Activated effector memory CD4-positive, alpha-beta T cell treated with anti-CD3 and anti-CD28 coated beads, Interleukin-2, amount 50 U/mL, for 16 hours (primary cell): ENCODE data around the gene CIRBP.

Experiments used
- DNase-seq: peaks from one replicate; pipeline ENCODE4 v3.0.0-alpha.2; 2020

CIRBP gene

DNA sequence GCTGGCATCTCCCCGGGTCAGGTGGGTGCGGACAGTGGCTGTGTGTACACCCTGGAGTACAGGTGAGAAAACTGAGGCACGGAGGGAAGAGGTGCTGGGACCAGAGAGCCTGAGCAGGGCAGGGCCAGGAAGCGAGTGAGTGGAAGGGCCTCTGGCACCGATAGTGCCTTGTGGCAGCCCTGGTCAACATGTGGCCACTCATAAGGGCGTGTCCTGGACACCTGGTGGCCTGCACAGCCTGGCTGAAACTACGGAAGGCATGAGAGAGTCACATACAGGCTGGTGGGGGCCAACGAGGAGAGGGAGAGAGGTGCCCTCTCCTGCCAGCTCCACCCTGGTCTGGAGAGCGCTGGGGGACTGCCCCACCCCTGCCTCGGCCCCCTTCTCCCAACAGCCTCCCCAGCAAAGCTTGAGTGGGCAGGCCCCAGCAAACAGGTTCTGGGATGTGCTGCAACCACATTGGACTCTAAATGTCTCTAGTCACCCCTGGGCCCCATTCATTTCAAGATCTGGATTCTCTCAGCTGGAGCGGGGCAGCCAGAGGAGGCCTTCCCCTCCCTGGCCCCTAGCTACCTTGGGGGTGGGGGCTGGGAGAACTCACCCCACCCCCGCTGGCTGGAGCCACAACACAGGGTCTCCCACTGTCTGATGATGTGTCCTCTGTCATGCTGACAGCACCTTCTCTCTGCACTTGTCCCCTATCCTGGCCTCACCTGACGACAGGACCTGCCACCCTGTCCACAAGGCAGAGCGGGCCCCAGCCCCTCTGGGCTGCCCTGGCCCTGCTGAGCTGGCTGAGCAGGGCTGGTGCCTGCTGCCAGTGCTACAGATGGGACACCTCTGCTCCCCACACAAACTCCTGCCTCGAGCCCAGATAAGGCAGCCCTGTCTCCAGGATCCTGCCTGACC, 37.1 kb upstream of the CIRBP start:
- no peak for DNase-seq

DNA sequence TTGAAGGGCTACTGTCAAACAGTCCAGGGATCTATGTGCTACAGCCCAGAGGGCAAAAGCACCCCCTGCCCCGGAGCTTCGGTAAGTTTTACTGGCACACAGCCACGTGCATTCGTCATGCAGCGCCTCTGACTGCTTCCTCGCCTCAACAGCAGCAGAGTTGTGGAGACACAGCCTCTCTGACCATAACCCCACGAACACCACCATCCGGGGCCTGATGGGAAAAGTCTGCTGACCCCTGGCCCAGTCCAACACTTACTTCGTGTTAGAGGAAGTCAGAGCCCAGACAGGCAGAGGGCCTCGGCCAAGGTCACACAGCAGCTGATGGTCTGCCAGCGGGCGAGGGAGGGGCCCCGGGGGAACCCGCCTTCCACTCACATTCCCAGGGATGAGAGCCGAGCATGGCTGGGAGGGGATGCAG, 36.5 kb upstream of the CIRBP start:
- DNase-seq: no peak

DNA sequence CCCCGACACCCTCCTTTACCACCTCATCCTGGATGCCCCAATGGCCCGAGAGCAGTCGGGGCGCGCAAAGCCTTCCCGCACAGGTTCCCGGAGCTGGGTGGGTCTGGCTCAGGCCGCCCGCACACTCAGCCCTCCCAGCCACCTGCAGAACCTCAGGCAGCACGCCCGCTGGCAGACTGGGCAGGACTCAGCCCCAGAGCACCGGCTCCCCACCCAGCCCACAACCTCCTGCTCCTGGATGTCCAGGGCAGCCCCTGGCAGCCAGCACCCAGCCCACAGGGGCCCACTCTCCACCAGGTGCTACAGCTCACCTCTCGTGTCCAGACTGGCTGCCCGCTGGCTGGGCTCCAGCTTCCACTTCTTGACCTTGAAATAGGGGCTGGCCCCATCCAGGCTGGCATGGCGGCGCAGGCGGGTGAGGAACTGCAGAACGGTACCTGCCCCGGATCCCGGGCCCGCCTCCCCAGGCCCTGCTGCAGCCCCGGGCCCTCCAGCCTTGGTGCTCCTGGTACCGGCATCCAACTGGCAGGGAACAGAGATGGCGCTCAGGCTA, 35.9 kb upstream of the CIRBP start:
- no peak for DNase-seq

DNA sequence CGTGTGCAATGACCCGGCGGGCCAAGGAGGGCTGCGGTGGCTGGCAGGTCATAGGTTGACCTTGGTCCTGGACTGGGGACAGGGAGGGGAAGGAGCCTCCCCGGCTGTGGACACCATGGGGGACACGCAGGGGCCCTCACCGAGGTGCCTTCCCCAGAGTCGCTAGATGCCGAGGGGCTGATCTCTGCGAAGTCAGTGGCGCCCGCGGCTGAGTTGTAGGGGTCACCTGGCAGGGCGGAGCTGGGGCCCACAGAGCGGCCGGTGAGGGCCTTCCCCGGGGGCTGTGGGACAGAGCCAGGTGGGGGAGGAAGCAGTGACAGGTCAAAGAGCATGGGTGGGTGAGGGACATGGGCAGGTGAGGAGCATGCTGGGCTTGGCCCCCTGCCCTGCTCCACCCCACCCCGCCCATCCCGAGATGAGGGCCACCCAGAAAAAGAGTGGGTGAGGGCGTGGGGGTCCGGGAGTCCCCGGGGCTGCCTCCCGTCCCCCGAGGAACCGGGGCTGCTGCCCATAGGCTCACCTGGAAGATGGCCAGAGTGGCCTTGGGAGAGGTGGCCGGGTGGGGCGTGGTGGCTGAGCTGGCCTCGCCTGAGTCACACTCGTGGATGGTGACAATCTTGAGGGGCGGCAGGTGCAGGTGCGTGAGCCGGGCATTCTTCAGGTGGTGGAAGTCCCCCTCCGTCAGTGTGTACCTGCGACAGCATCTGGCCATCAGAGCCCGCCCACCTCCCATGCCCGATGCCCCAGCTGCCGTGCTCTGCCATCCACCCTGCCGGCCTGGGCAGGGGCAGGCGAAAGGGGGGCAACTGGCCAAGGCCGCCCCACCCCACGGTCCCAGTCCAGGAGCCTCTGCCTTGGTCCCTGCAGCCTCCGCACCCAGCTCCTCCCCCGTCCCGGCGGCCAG, 34.8 kb upstream of the CIRBP start:
- no peak for DNase-seq

DNA sequence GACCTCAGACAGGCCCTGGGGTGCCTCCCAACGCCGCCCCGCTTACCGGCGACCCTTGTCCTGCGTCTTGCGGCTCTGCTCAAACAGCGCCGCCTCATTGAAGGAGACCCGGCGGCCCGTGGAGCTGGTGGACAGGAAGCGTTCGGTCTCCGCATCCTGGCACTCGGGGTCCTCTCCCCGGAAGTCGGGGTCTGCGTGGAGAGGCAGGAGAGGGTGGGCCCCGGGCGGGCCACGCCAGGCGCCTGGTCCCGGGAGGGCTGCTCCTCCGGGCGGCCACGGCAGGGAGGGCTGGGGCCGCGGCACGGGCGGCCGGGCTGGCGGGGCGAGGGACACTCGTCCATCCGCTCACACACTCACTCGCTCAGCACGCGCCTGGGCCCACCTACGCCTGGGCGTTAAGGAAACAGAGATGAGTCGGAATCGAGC, 34.2 kb upstream of the CIRBP start:
- no peak for DNase-seq

DNA sequence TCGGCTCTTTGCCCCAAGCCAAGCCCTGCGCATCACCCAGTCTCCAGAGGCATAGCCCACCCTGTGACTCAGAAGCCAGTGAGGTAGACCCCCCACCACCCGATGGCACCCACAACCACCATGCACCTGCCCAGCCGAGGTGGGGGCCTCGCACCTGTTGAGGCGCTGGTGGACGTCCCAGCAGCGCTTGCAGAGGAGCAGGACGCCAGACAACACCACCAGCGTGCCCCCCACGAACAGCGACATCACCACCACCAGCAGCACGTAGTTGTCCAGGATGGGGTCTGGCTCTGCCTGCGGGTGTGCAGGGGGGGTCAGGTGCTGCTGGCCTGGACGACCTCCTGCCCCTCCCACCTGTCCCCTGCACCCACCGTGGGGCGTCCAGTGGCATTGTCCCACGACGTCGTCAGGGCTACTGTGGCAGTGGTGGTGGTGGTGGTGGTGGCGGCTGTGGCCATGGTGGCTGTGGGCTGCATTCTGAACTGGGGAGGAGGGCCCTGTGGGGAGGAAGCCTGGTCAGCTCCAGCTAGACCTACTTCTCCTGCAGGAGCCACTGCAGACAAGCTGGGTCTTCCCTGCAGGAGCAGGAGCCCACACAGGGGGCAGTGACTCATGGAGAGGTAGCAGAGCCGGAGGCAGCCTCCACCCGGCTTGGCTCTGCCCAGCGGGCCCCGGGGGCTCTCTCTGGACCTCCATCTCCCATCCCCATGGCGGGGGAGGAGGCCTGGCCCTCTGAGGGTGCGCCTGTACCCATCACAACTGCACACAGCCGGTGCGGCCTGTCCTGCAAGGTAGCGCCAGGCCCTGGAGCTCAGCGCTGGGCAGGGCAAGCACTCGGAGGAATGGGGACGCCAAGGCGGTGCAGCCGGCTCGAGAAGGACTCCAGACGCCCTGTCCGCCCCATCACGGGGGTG, 33.2 kb upstream of the CIRBP start:
- DNase-seq: no peak

DNA sequence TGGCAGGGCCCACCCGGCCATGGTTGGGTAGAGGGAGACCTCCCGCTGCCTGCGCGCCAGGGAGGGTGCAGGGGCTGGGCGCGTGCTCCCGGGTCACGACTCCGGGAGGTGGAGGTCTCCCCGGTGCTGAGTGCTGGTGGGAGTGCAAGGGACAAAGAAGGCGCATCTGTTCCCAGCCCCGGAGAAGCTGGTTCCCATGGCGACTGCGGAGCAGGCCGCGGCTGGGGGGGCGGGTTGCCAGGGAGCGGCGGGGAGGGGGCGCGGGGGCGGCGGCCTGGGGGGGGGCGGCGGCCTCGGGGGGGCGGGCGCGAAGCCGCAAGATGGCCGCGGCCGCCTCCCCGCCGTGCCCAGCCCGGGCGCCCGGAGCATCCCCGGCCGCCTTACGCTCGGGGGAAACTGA, 32.6 kb upstream of the CIRBP start:
- no peak for DNase-seq

DNA sequence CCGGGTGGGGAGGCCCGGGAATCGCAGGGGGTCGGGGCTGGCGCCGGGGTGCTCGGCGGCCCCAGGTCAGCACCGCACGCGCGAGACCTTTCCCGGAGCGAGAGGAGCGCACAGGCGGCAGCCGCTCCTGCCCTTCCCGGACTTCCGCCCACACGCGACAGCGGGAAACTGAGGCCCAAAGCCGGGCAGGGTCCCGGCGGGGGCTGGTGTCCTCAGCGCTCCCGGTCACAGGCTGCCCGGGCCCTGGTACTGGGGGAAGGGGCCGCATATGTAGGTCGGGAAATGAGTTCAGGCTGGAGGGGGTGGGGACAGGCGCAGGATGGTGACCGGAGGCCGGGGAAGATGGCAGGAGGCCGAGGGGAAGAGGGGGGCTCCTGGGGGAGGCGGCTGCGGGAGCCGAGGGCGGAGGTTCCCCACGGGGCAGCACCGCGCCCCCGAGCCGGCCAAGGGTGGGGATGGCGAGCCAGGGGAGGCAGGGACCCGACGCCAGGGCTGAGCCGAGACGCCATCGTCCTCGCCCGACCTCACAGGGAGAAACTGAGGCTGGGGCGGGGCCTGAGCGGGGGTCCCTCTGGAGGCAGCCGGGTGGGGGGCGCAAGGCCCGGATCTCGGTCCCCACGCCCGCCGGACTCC, 32.0 kb upstream of the CIRBP start:
- DNase-seq: no peak

DNA sequence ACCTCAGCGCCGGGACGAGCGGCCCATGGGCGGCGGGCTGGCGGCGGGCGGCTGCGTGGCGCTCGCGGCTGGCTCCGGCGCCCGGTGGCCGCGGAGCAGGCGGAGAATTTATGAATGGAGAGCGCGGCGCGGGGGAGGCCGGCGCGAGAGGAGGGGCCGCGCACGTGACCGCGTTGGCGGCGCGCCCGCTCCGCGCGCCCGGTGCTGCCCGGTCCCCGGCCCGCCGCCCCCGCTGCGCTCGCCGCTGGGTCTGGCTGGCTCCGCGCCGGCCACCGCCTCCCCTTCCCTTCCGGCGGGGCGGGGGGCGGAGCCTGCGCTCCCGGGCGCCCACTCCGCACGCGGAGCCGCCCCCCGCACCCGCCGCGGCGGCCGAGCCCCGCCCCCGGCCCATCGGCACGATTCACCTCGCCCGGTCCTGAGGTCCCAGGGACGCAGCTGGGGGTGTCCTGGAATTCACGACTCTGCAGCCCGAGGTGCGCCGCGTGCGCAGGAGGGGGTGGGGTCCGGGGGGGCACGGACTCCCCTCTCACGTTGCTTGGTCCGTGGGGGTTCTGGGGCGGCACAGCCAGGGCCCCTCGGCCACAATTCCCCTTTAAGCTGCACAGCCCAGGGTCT, 31.3 kb upstream of the CIRBP start, which contains the start of gene CBARP:
TSS of gene CBARP (minus strand) at position 252 of the 615 bp plus-strand sequence. CDS start 1,905 bp downstream, outside the sequence.
- peak; percentile 74 for DNase-seq

DNA sequence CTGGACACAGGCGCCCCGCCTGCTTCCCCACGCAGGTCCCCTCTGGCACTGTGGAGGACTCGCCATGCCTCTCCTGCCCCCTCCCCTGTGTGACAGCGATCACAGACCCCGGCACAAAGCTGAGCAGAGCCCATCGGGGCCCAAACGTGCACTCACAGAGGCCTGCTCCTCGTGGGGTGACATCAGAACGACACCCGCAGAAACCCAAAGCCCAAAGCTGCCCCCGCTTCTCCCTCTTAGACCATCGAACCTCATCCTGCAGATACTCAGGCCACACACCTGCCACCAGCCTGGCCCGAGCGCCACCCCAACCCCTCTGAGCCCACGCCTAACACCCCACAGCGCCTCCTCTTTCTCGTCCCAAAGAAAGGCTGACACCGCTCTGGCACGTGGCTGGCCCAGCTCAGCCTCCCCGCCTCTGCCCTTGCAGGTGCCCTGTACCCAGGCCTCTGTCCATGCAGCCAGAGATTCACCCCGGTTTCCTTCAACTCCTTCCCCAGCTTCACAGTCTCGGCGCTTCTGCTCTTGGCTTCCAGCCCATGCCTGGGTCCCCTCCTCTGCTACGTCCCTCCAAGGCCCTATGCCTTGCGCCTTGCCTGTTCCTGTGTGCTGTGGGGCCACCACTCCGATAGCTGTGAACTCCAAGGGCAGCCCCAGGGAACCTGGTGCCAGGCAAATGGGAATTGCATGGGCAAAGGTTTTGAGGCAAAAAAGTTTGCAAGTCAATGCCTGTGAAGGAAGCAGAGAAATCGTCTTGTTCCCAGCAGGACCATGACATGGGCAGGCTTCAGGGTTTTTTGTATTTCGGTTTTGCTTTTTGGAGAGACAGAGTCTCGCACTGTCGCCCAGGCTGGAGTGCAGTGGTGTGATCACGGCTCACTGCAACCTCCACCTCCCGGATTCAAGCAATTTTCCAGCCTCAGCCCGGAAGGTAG, 30.5 kb upstream of the CIRBP start:
- DNase-seq: no peak

DNA sequence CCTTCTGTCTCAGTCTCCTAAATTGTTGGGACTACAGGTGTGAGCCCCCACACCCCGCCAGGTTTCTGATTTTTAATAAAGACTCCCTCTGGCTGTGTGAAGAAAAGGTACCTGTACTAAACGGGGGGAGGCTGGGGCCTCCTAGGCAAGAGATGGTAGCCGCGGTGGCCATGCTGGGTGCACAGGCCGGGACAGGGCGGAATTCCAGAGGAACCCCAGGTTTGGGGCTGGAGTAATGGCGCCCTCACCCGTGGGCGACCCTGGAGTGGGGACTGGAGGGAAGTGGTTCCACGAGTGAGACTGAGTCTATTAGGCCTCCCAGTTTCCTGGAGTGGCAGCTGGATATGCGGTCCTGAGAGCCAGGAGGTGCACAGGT, 29.7 kb upstream of the CIRBP start:
- DNase-seq: no peak

DNA sequence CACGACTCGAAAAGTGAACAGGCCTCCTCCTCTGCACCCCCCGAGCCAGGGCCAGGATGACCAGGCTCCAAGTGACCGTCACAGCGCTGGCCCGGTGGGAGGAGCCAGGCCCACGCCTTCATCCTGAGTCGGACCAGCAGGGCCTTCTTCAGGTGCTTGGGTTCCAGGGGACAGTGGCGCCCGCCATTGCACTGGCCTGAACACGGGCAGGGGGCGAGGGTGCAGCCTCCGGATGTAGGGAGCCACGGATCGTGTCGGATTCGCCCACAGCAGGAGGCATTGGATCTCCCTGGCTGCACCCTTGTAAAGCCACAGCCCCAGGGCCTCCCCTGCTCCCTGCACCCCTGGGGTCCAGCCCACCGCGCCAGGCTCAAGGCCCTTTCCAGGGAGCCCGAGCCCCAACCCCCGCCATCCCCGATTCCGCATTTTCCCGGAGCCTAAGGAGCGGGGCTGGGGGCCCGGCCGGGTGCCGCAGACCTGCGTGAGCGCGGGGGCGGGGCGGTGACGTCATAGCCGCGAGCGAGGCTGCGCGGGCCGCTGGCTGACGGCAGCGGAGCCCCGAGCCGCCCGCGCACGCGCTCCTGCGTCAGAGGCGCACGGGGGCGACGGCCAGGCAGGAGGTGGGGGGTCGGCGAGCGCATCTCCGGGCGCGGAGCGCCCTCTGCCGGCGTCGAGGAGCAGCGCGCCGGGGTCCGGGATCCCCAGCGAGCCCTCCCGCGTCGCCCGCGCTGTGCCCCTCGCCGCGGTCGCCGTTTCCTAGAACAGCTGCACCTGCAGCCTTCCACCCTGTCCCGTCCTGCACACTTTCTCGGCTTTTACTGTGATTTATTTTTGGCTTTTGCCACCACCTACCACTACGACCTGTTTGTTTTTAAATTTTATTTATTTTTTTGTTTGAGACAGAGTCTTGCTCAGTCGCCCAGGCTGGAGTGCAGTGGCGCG, 29.1 kb upstream of the CIRBP start:
- DNase-seq: peak; percentile 97

DNA sequence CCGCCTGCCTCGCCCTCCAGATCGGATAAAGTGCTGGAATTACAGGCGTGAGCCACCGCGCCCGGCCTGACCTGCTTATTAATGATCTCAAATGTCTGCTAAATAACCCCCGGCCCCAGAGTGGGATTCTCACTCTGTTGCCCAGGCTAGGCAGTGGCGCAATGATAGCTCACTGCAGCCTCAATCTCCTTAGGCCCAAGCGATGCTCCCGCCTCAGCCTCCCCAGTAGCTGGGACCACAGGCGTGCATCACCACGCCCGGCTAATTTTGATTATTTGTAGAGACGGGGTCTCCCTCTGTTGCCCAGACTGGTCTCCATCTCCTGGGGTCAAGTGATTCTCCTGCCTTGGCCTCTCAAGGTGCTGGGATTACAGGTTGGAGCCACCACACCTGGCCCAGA, 28.2 kb upstream of the CIRBP start:
- no peak for DNase-seq

DNA sequence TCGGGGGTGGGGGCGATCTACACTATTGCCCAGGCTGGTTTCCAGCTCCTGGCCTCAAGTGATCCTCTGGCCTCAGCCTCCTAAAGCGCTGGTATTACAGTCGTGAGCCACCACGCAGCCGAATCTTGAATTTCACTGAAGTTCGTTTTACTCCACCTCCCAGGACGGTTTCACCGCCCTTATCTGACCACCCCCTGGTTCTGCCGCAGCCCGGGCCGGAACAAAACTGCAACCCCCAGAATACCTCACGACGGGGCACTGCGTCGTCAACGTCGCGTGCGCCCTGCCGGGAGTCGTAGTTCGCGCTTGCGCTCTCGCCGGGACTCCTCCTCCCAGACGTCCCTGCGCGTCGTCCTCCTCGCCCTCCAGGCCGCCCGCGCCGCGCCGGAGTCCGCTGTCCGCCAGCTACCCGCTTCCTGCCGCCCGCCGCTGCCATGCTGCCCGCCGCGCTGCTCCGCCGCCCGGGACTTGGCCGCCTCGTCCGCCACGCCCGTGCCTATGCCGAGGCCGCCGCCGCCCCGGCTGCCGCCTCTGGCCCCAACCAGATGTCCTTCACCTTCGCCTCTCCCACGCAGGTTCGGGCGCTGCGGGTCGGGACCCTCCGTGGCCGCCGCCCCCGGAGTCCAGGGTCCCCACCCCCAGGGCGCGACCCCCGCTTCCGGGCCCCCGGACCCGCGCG, 27.6 kb upstream of the CIRBP start, which contains the start of gene ATP5F1D:
TSS of gene ATP5F1D (plus strand) at position 335 of the 679 bp plus-strand sequence. CDS start at position 435, 100 bp downstream.
- peak; percentile 97 for DNase-seq

DNA sequence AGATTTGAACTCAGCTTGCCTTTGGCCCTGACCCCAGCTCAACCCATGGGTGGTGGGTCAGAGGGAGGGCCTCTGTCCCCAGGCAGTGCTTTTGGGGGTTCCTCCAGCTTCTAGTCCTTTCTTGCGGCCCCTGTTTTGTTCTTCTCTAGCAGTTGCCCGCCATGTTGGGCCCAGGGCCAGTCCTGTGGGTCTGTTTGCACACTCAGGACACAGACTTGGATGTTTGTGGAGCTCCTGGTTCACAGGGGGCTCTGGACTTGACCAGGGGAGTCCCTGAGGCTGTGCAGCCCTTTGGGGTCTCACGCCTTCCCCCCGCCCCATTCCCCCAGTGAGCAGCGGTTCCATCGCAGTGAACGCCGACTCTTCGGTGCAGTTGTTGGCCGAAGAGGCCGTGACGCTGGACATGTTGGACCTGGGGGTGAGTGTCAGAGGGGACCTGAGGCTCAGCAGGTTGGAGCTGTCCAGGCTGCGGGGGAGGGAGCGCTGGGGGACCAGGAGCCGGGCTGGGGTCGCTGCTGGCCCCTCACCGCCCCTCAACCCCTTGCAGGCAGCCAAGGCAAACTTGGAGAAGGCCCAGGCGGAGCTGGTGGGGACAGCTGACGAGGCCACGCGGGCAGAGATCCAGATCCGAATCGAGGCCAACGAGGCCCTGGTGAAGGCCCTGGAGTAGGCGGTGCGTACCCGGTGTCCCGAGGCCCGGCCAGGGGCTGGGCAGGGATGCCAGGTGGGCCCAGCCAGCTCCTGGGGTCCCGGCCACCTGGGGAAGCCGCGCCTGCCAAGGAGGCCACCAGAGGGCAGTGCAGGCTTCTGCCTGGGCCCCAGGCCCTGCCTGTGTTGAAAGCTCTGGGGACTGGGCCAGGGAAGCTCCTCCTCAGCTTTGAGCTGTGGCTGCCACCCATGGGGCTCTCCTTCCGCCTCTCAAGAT, 25.1 kb upstream of the CIRBP start:
- peak; percentile 94 for DNase-seq

DNA sequence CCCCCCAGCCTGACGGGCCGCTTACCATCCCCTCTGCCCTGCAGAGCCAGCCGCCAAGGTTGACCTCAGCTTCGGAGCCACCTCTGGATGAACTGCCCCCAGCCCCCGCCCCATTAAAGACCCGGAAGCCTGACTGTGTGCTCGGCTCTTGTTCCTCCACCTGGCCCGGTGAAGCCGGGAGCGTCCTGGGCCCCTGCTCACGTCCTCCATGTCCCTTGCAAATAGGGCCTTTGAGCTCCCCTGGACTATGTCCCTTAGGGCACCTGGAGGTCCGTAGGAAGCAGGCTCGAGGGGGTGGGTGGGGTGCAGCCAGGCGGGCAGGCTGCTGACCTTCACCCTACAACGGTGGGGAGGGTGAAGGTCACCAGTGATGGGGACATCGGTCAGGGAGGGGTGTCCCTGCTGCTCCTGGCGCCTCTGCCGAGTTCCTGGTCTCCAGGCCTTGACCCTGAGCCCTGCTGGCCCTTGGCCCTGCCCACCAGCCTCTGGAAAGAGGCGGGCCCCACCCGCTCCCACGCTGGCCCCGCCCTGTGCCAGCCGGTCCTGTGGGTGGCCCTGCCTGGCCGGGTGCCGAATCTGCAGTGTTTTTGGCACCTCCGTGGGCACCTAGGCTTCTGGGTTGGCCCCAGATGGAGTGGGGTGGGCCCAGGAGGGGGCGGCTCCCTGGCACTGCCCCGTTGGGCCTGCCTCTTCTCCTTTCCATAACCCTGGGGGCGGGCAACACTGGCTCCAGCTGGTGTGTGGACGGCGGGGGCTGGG, 24.3 kb upstream of the CIRBP start:
- no peak for DNase-seq
